Brain microvascular endothelial cell (primary cell): Measurements from ENCODE around the gene DQX1.

Experiments used
- DNase-seq: peaks from one replicate; pipeline ENCODE4 v3.0.0-alpha.2; 2020
- H3K27ac ChIP-seq: fragments of 250-450 bp; sonication (Bioruptor Pico); 2 replicates; pipeline ENCODE4 v1.5.1; 2020; ENCODE audit warnings: mild to moderate bottlenecking, moderate library complexity
- H3K27me3 ChIP-seq: fragments of 250-450 bp; sonication (Bioruptor Pico); replicated peaks from 2 replicates; pipeline ENCODE4 v1.5.1; 2020; ENCODE audit warnings: mild to moderate bottlenecking
- H3K36me3 ChIP-seq: fragments of 250-450 bp; sonication (Bioruptor Pico); replicated peaks from 2 replicates; pipeline ENCODE4 v1.5.1; 2020; ENCODE audit warnings: mild to moderate bottlenecking
- H3K4me3 ChIP-seq: 2 replicates; pipeline ENCODE4 v1.5.1; 2011; ENCODE audit warnings: low read depth, mild to moderate bottlenecking, control low read depth, low read length, moderate library complexity
- CTCF ChIP-seq: IDR thresholded peaks from 2 replicates; pipeline ENCODE4 v1.5.1; 2011; ENCODE audit warnings: low read depth, mild to moderate bottlenecking, moderate library complexity, low read length, control low read depth, inconsistent platforms; ENCODE audit errors: missing control alignments
- in situ Hi-C: cut with HindIII; loops from 2 replicates; pipeline ENCODE4 v1.10.0; 2017; ENCODE audit warnings: low sequenced_read_pairs, low pct_ligation_motif_present

Gene DQX1

GRCh38 chr2:74512744-74513604 lies 13.1 kb downstream of the DQX1 start:
- in situ Hi-C loops = no loop called here
- no peaks in the 10 kb centered on the region for H3K36me3 ChIP-seq
- DNase-seq = no peak
- no peak overlapping the region for H3K4me3 ChIP-seq
- no peak for TF ChIP-seq CTCF
- no peak overlapping the region for H3K27ac ChIP-seq
- peaks cover 61% of the 10 kb centered on the region for H3K27me3 ChIP-seq

GRCh38 chr2:74511104-74511989 lies 14.7 kb downstream of the DQX1 start:
- in situ Hi-C loops = no loop called here
- H3K36me3 ChIP-seq = no peaks in the 10 kb centered on the region
- no peak for TF ChIP-seq CTCF
- H3K27ac ChIP-seq = no peak overlapping the region
- H3K27me3 ChIP-seq = peaks cover 52% of the 10 kb centered on the region
- DNase-seq = no peak
- no peak overlapping the region for H3K4me3 ChIP-seq

- no peak overlapping the region for H3K4me3 ChIP-seq
- H3K27me3 ChIP-seq = peaks cover 42% of the 10 kb centered on the region
- in situ Hi-C loops = no loop called here
- no peak for DNase-seq
- TF ChIP-seq CTCF = no peak
- no peak overlapping the region for H3K27ac ChIP-seq
- peaks cover 7% of the 10 kb centered on the region for H3K36me3 ChIP-seq
These were observed 15.8 kb downstream of the DQX1 start for GRCh38 chr2:74510272-74510671.

GRCh38 chr2:74507926-74508520 lies 18.0 kb downstream of the DQX1 start:
- DNase-seq = no peak
- peak overlapping the region; percentile 97 for H3K27ac ChIP-seq
- in situ Hi-C loops = no loop called here
- peaks cover 19% of the 10 kb centered on the region for H3K27me3 ChIP-seq
- TF ChIP-seq CTCF = no peak
- H3K4me3 ChIP-seq = peak overlapping the region; percentile 100
- peaks cover 8% of the 10 kb centered on the region for H3K36me3 ChIP-seq

GRCh38 chr2:74507145-74507925 lies 18.7 kb downstream of the DQX1 start, which contains the start of gene PCGF1:
Gene PCGF1 (minus strand): TSS chr2:74507695. CDS start chr2:74507668, 27 bp downstream.
- peak within 1 kb of the TSS; percentile 100 for H3K4me3 ChIP-seq
- in situ Hi-C loops = no loop called here
- H3K36me3 ChIP-seq = peaks cover 8% of the 10 kb centered on the region
- DNase-seq = peak; percentile 97
- H3K27me3 ChIP-seq = peaks cover 12% of the 10 kb centered on the region
- peak within 1 kb of the TSS; percentile 97 for H3K27ac ChIP-seq
- TF ChIP-seq CTCF = peak; percentile 63
